Brain pericyte (primary cell): ENCODE results near the gene SELENOV.

Source experiments
- DNase-seq: peaks from one replicate; pipeline ENCODE4 v3.0.0-alpha.2; 2012; ENCODE audit warnings: low read depth, low spot score

The SELENOV gene

DNA sequence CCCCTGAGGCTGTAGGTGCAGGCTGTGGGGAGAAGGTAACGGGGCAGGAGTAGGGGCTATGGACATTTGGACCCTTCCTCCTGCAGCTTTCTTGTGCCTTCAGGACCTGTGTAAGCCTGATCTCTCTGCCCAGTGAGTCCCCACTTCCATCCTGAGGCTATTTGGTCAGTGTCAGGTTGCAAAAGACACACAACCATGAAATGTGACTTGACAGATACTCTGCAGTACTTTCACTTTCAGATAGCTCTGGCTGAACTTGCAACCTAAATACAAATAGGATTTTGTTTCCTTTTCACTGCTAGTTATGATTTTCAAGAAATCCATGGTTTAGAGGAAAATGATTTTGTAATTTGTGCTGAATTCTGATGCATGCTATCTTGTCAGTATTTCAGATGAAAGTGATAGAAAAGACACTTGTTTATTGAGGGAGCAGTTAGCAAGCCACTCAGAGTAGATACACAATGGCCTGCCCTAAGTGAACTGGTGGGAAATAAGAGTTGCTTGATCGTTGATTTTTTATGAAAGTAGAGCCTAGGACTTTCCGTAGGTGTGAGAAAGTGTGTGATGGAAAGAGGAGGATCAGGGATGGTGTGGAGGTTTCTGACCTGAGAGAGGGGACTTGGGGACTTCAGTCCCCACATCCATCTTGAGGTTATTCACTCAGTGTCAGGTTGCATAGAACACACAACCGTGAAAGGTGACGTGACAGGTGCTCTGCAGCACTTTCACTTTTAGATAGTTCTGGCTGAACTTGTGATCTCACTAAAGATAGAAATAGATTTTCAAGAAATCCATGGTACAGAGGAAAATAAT is 43.1 kb downstream of the SELENOV start:
- no peak for DNase-seq

GRCh38 chr19:39558624-39559117 is 43.7 kb downstream of the SELENOV start:
- DNase-seq, result no peak

GRCh38 chr19:39563408-39563807 is 48.5 kb downstream of the SELENOV start:
- no peak for DNase-seq

- no peak for DNase-seq
Measured at GRCh38 chr19:39566064-39566463, 51.1 kb downstream of the SELENOV start.

- DNase-seq, result no peak
Measured at GRCh38 chr19:39568604-39569003, 53.7 kb downstream of the SELENOV start.
